IPS DF 4.7 (cell line): ENCODE data around the gene MANEAL.

Source experiments
- DNase-seq: peaks from one replicate; pipeline ENCODE4 v3.0.0-alpha.2; 2013; ENCODE audit warnings: low spot score; ENCODE audit errors: extremely low read depth

MANEAL gene

DNA sequence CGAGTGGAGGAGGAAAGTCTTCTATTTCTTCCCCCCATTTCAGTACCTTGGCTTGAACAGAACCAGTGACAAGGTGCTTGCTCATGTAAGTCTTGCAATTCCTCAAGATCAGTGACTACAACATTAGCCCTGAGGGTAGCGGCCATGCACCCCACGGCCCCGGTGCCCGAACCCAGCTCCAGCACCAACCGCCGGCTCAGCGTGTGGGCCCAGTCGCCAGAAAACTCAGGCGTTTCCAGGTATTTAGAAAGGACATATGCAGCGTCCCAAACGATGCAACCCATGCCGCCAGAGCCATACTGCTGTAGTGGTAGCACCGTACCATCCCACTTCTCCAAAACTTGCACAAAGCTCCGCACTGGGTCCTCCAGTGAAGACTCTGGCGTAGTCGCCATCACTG, 11.2 kb upstream of the MANEAL start:
- DNase-seq: no peak

- no peak for DNase-seq
Measured at GRCh38 chr1:37792943-37793686, 532 bp upstream of the MANEAL start.

DNA sequence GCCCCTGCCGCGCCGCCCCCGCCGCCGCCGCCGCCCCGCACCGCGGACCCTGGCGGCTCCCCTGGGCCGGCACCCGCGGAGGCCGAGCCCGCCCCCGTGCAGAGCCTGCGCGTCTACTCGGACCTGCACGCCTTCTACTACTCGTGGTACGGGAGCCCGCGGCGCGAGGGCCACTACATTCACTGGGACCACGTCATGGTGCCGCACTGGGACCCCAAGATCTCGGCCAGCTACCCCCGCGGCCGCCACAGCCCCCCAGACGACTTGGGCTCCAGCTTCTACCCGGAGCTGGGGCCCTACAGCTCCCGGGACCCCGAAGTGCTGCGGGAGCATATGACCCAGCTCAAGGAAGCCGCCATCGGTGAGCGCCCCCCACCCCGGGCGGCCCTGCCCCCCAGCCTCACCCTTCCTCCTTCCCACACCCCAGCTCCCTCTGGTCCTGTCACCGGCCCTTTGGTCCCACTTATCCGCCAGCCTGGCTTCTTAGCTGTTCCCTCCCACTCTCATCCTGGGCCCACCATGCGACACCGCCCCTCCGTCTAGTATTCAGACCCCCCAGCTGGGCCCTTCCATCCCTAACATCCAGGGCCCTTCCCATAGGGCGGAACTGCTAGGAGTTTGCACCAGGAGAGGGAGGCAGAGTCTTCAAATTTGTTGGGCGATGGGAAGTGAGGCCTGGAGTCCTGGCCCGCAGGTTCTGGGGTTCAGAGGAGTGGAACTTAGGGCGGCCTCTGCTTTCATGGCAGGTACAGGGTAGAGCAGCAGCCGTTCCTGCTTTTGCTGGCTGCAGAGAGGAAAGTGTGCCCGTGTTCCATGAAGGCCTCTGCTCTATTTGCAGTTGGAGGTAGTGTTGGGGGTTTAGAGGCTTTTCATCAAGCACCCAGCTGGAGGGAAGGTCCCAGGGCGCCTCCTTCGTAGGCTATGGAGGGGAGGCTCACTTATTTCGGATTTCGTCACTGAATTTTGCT, 1.0 kb downstream of the MANEAL start:
- DNase-seq: no peak

DNA sequence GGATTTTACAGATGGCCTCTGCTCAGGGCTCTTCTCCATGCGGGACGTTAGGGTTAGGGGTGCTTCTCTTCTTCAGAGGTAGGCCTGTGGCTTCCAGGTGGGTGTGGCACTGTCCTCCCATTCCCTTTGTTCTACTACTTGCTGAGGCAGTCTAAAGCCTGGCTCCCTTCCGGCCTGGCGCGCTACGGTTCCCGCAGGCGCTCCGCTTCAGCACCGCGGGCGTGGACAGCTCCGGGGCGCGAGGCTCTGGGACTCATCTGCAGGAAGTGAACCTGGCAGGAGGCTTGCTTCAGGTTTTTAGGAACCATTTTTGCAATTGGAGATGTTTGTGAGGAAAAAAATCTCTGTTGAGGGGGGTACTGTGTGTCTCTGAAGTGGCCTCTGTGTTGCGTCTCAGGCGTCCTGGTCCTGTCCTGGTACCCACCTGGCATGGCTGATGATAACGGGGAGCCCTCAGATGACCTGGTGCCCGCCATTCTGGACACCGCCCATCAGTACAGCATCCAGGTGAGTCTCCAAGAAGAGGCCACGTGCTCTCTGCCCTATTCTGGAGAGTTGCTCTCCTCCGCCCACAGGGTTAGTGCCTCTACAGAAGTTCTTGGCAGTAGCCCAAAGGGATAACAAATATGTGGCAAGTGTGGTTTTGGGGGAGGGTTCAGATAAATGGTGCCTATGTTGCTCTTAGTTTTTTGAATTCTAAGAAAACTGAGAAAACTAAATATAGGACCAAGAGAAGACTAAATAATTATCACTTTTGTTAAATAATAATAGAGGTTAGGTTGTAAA, 1.9 kb downstream of the MANEAL start:
- DNase-seq: no peak

GRCh38 chr1:37797750-37798345, 4.2 kb downstream of the MANEAL start:
- no peak for DNase-seq

DNA sequence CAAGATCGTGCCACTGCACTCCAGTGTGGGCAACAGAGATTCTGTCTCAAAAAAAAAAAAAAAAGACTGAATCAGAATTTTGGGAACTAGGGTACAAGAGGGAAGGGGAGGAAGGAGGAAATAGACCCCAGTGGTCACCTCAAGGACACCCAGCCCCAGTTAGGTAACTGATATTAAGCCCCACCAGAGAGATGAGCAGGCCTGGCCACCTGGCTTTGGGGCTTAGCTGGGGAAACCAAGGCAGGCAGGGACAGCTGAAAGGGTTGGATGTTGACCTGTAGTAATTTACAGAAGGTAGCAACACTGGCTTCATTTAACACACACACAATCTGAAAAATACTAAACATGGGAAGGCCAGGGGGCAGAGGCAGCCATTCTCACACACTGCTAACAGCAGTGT, 8.8 kb downstream of the MANEAL start:
- DNase-seq: no peak

DNA sequence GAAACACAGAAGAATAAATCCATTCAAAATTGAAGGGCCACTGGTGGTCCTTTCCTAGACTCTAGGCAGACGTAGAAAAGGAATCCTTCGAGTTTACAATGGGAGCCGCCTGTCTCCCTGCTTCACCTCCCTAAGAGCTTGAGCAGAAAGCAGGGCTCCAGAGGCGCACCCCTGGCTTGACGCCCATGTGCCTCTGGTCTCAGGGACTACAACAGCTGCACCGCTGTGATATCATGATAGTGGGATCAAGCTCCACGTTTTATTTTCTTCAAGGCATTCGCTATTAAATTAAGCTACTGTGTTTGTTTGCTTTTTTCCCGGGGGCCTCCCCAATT, 13.5 kb downstream of the MANEAL start:
- DNase-seq: no peak

DNA sequence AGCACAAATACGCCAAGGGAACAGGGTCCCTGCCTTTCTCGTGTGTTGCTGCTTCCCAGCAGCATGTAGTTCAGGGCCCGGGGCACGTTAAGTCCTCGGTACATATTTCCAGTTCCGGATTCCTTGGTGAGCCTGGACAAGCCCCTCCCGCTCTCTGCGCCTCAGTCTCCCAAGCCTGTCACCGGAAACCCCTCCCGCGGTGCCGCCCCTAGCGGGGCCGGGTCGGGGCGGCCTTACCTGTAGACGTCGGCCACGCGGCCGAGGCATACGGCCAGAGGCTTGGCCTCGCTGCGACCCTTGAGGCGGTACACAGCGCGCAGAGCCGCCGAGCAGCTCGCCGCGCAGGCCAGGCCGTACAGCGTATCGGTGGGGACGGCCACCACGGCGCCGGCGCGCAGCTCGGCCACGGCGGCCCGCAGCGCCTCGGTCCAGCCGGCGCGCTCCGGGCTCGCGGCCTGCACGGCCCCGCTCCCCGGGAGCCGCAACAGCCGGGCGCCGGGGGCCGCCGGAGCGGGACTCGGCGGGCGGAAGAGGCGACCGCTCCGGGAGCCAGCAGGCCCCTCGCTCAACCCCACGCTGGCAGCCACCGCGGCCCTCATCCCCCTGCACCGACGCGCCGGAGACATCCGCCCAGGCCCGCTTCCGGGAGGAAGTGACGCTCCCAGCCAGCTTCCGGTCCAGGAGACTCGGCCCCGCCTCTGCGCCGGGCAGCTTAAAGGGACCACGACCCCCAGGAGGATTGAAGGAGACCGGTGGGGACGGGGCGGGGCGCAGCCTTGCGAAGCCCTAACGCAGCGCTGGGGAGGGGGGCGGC, 14.1 kb downstream of the MANEAL start, which contains the start of the genes C1orf122 and YRDC:
C1orf122 (plus strand) TSS at position 236 of the 814 bp plus-strand sequence. CDS start 615 bp downstream, outside the sequence.
YRDC (minus strand) TSS at position 654 of the 814 bp plus-strand sequence; CDS start at position 626, 28 bp downstream.
- peak; percentile 76 for DNase-seq

- DNase-seq: no peak
Measured at GRCh38 chr1:37808369-37809319, 15.0 kb downstream of the MANEAL start.

- no peak for DNase-seq
Measured at GRCh38 chr1:37809942-37810341, 16.3 kb downstream of the MANEAL start.

DNA sequence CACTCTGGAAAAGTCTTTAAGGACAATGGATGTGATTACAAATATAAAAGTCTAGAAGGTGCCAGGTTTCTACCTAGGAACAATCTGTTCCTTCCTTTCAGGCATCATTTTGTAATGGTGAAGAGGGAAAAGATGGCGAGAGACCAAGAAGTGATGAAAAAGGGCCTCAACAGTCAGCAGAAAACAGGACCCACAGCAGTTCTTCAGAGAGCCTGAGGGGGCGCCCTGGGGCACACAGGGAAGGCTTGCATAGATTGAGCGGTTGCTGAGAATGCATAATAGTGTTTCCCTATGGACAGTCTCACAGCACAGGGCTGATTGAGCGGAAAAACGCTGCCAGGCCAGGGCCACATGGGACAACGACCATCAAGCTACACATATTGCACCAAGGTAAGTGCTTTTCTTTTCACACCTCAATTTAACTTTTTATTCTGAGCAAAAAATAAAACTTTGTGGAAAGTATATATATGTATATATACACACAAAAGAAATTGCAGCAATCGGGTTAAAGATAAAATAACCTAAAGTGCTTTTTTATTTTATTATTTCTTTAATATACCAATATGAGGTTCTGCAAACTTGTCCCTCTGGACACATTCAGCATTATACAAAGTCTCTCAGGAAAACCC, 17.5 kb downstream of the MANEAL start:
- no peak for DNase-seq

GRCh38 chr1:37813529-37814145, 20.0 kb downstream of the MANEAL start:
- no peak for DNase-seq

GRCh38 chr1:37814252-37814651, 20.6 kb downstream of the MANEAL start:
- DNase-seq: no peak

- no peak for DNase-seq
Measured at GRCh38 chr1:37817481-37817880, 23.8 kb downstream of the MANEAL start.

- DNase-seq: no peak
Measured at GRCh38 chr1:37821481-37821880, 27.8 kb downstream of the MANEAL start.

- no peak for DNase-seq
Measured at GRCh38 chr1:37822906-37823815, 29.5 kb downstream of the MANEAL start.

DNA sequence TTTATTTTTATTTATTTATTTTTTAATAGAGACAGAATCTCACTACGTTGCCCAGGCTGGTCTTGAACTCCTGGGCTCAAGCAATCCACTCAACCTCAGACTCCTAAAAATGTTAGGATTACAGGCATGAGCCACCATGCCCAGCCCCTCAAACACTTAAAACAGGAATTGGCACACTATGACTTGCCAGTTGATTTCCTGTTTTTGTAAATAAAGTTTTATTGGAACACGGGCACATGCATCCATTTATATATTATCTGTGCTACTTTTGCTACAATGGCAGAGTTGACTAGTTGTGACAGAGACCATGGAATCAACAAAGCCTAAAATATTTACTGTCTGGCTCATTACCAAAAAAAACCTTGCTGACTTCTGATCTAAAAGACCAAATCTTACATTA, 30.4 kb downstream of the MANEAL start:
- DNase-seq: no peak
